Measurements from ENCODE around the gene THOC6. TPM values are rescaled to one million over a fixed set of nuclear protein-coding genes. Genes with fewer than 3 reads are reported as not detected.

THOC6 gene
- total and polyA plus RNA-seq, 9 of the 15 experiments (the other 6 are each of a cell fraction or from before 2014, with no cell fraction given) = 2.5 to 65.4 (median 42.3) TPM

GRCh38 chr16:2980227-2981176 is 43.3 kb upstream of the THOC6 start, which contains the start of gene PKMYT1 (continued):
- TF ChIP-seq KDM5B (IDR thresholded peaks at IDR 0.05; ENCODE audit: insufficient replicate concordance, low read depth, low read length) (peak; percentile 75), ZNF830 (CRISPR knock-in tag; IDR thresholded peaks at IDR 0.05) (no peak), CREB1 (IDR thresholded peaks at IDR 0.05) (no peak; the same call in 1 of the 2 replicates), CREB1 (CRISPR knock-in tag; IDR thresholded peaks at IDR 0.05) (peak; percentile 34; the same call in 1 of the 2 replicates), KAT7 (CRISPR knock-in tag; IDR thresholded peaks at IDR 0.05; ENCODE audit: borderline replicate concordance) (no peak; the same call in 1 of the 2 replicates), ZNF740 (CRISPR knock-in tag; IDR thresholded peaks at IDR 0.05) (peak; percentile 68; the same call in 1 of the 2 replicates), ZNF740 (tag; IDR thresholded peaks at IDR 0.05) (peak in 1 of 2 experiments; percentile 35; a peak in 1 of 4 replicates), ZNF274 (IDR thresholded peaks at IDR 0.05; ENCODE audit: borderline replicate concordance, low read depth, low read length) (no peak), MCM3 (IDR thresholded peaks at IDR 0.05) (no peak), MGA (IDR thresholded peaks at IDR 0.05) (no peak), ZNF280A (IDR thresholded peaks at IDR 0.05; ENCODE audit: low read depth, partially characterized antibody) (no peak)

All from K562 (cell line).